SU-DHL-6 (cell line): Measurements from ENCODE around the gene PPP1R3G.

ENCODE experiments used
- H2AFZ ChIP-seq: fragments of 200-600 bp; sonication (generic); 2 replicates; pipeline ENCODE4 v1.6.1; 2014; ENCODE audit warnings: low read depth, mild to moderate bottlenecking, moderate library complexity, mixed read lengths, antibody characterized with exemption, low read length; ENCODE audit not compliant: severe bottlenecking
- H3F3A ChIP-seq: fragments of 200-600 bp; shearing (Covaris generic); 2 replicates; pipeline ENCODE4 v1.6.0; 2016; ENCODE audit warnings: antibody characterized with exemption, mild to moderate bottlenecking; ENCODE audit not compliant: insufficient read depth
- H3K27ac ChIP-seq: fragments of 200-600 bp; sonication (generic); 2 replicates; pipeline ENCODE4 v1.5.1; 2016; ENCODE audit warnings: low read depth, mild to moderate bottlenecking, low read length, moderate library complexity, mixed read lengths
- H3K27me3 ChIP-seq: fragments of 200-600 bp; sonication (generic), shearing (Covaris generic); 2 replicates; pipeline ENCODE4 v1.6.0; 2014; ENCODE audit warnings: mild to moderate bottlenecking, low read length
- H3K36me3 ChIP-seq: fragments of 200-600 bp; sonication (generic); 2 replicates; pipeline ENCODE4 v1.6.1; 2014; ENCODE audit warnings: mild to moderate bottlenecking, low read length, mixed read lengths
- H3K4me2 ChIP-seq: fragments of 300-600, 200-600 bp; shearing (Covaris generic), sonication (generic); 2 replicates; pipeline ENCODE4 v1.6.0; 2014; ENCODE audit warnings: low read length, low read depth, mild to moderate bottlenecking; ENCODE audit not compliant: poor library complexity, severe bottlenecking
- H3K4me3 ChIP-seq: fragments of 200-600 bp; sonication (generic); 2 replicates; pipeline ENCODE4 v1.5.1; 2014; ENCODE audit warnings: antibody characterized with exemption, low read length, mild to moderate bottlenecking, mixed read lengths; ENCODE audit not compliant: insufficient read depth, poor library complexity, severe bottlenecking
- H3K79me2 ChIP-seq: fragments of 200-600 bp; sonication (generic); 2 replicates; pipeline ENCODE4 v1.6.1; 2014; ENCODE audit warnings: mild to moderate bottlenecking, low read length, moderate library complexity; ENCODE audit not compliant: insufficient read depth
- H3K9ac ChIP-seq: fragments of 200-600 bp; sonication (generic); 2 replicates; pipeline ENCODE4 v1.7.0; 2014; ENCODE audit warnings: mild to moderate bottlenecking, low read length
- H3K9me2 ChIP-seq: fragments of 200-600 bp; sonication (generic); replicated peaks from 2 replicates; pipeline ENCODE4 v1.6.1; 2014; ENCODE audit warnings: low read length; ENCODE audit not compliant: insufficient read depth
- H3K9me3 ChIP-seq: fragments of 200-600 bp; sonication (generic); 2 replicates; pipeline ENCODE4 v1.6.1; 2014; ENCODE audit warnings: low read length, mixed read lengths; ENCODE audit not compliant: insufficient read depth
- H4K20me1 ChIP-seq: fragments of 200-600 bp; sonication (generic); 2 replicates; pipeline ENCODE4 v1.6.1; 2014; ENCODE audit warnings: low read depth, mild to moderate bottlenecking, antibody characterized with exemption, low read length, moderate library complexity, mixed read lengths
- EZH2phosphoT487 ChIP-seq: fragments of 200-600 bp; sonication (generic), shearing (Covaris generic); conservative IDR thresholded peaks from 2 replicates; pipeline ENCODE4 v1.6.1; 2018; ENCODE audit warnings: mild to moderate bottlenecking, antibody characterized with exemption, low read length, moderate library complexity, mixed read lengths
- TF ChIP-seq, protein P1 (sequence below): fragments of 200-600 bp; sonication (generic); IDR thresholded peaks from one replicate; pipeline ENCODE4 v1.5.1; 2017; ENCODE audit warnings: antibody characterized with exemption, mild to moderate bottlenecking, low read length, moderate library complexity; ENCODE audit not compliant: insufficient read depth, poor library complexity, severe bottlenecking

Gene PPP1R3G

DNA sequence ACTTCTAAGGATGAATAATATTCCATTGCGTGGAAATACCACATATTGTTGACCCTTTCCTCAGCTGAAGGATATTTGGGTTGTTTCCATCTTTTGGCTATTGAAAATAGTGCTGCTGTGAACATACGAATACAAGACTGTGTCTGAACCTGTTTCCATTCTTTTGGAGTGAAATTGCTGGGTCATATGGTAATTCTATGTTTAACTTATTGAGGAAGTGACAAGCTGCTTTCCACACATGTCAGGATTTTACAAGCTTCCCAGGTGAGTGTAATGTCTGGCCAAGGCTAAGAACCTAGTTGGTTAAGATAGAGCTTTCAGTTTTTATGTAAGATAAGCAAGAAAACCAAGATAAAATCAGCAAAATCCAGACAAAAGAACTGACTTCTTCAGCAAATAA, 48.8 kb downstream of the PPP1R3G start:
- no peak overlapping the region for H3K27ac ChIP-seq
- TF ChIP-seq, protein P1, sequence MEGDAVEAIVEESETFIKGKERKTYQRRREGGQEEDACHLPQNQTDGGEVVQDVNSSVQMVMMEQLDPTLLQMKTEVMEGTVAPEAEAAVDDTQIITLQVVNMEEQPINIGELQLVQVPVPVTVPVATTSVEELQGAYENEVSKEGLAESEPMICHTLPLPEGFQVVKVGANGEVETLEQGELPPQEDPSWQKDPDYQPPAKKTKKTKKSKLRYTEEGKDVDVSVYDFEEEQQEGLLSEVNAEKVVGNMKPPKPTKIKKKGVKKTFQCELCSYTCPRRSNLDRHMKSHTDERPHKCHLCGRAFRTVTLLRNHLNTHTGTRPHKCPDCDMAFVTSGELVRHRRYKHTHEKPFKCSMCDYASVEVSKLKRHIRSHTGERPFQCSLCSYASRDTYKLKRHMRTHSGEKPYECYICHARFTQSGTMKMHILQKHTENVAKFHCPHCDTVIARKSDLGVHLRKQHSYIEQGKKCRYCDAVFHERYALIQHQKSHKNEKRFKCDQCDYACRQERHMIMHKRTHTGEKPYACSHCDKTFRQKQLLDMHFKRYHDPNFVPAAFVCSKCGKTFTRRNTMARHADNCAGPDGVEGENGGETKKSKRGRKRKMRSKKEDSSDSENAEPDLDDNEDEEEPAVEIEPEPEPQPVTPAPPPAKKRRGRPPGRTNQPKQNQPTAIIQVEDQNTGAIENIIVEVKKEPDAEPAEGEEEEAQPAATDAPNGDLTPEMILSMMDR: no peak
- TF ChIP-seq EZH2phosphoT487: no peak
- H3K79me2 ChIP-seq: no peaks in the 10 kb centered on the region

DNA sequence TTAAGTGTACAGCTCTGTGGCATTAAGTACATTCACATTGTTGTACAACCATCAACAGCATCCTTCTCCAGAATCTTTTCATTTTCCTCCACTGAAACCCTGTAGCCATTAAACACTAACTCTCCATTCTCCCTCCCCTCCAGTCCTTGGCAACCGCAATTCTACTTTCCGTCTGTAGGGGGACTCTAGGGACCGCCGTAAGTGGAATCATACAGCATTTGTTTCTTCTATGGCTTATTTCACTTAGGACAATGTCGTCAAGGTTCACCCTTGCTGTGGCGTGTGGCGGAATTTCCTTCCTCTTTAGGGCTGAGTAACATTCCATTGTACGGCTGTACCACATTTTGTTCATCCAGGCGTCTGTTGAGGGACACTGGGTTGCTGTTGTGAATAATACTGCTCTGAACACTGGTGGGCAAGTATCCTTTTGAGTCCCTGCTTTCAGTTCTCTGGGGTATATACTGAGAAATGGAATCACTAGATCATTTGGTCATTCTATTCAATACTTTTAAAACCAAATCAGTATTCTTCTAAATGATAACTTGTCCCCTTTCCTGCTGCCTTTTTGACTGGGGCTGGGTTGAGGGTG, 50.7 kb downstream of the PPP1R3G start:
- H4K20me1 ChIP-seq: no peaks in the 10 kb centered on the region
- H3K27me3 ChIP-seq: no peaks in the 10 kb centered on the region
- no peaks in the 10 kb centered on the region for H3K9me2 ChIP-seq
- no peaks in the 10 kb centered on the region for H3K36me3 ChIP-seq
- H3K27ac ChIP-seq: no peak overlapping the region
- no peaks in the 10 kb centered on the region for H3F3A ChIP-seq
- no peak overlapping the region for H2AFZ ChIP-seq
- H3K4me3 ChIP-seq: no peak overlapping the region
- no peaks in the 10 kb centered on the region for H3K79me2 ChIP-seq
- H3K9ac ChIP-seq: no peak overlapping the region
- no peak for TF ChIP-seq EZH2phosphoT487
- TF ChIP-seq, protein P1: peak; percentile 95
- no peak overlapping the region for H3K4me2 ChIP-seq
- H3K9me3 ChIP-seq: no peaks in the 10 kb centered on the region

More for the DNA sequence above, 48.8 kb downstream of the PPP1R3G start:
- no peaks in the 10 kb centered on the region for H3K27me3 ChIP-seq
- H2AFZ ChIP-seq: no peak overlapping the region
- no peaks in the 10 kb centered on the region for H3K36me3 ChIP-seq
- no peak overlapping the region for H3K4me2 ChIP-seq
- no peaks in the 10 kb centered on the region for H3K9me3 ChIP-seq
- H3K9ac ChIP-seq: no peak overlapping the region
- H3K9me2 ChIP-seq: no peaks in the 10 kb centered on the region
- H3F3A ChIP-seq: no peaks in the 10 kb centered on the region
- H3K4me3 ChIP-seq: no peak overlapping the region
- no peaks in the 10 kb centered on the region for H4K20me1 ChIP-seq

DNA sequence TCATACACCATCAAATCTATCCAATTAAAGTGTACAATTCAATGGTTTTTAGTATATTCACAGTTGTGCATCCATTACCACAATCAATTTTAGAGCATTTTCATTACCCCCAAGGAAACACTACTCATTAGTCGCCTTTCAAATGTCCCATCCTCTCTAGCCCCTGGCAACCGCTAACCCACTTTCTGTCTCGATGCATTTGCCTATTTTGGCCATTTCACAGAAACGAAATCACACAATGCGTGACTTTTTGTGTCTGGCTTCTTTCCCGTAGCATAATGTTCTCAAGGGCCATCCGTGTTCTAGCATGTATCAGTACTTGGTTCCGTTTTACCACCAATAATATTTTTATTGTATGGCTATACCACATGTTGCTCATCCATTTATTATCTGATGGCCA, 51.7 kb downstream of the PPP1R3G start:
- H3K36me3 ChIP-seq: no peaks in the 10 kb centered on the region
- no peaks in the 10 kb centered on the region for H3K27me3 ChIP-seq
- H3K4me2 ChIP-seq: no peak overlapping the region
- H3K4me3 ChIP-seq: no peak overlapping the region
- H3F3A ChIP-seq: no peaks in the 10 kb centered on the region
- no peak for TF ChIP-seq EZH2phosphoT487
- TF ChIP-seq, protein P1: no peak
- no peaks in the 10 kb centered on the region for H3K79me2 ChIP-seq
- H3K9ac ChIP-seq: no peak overlapping the region
- no peaks in the 10 kb centered on the region for H3K9me3 ChIP-seq
- no peak overlapping the region for H3K27ac ChIP-seq
- no peaks in the 10 kb centered on the region for H3K9me2 ChIP-seq
- no peak overlapping the region for H2AFZ ChIP-seq
- H4K20me1 ChIP-seq: no peaks in the 10 kb centered on the region
